ENCODE results near the gene NCMAP.

DNA sequence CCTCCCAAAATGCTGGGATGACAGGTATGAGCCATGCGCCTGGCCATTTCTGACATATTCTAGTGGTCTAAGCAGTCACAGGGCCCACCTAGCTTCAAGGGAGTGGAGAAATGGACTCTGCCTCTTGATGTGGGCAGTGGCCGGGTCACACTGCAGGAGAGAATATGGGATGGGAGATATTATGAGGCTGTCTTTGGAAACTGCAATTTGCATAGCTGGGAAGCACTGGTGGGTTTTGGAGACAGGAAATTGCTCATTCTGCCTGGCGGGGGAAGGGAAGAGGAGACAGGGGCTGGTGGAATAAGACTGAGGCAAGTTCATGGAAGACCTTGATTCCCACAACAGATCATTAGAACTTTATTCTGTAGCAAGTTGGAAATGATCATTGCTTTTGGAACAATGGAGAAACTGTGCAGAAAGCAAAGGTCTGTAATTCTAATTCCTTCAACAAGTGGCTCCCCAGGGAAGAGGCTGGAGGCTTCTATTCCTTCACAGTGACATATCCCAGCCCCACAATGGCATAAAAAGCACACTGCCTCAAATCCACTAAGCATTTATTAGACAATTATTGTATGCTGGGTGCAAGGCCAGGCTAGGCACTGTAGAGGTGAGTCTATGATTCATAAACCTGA lies 10.5 kb downstream of the NCMAP start:
- TF ChIP-seq, protein P1, sequence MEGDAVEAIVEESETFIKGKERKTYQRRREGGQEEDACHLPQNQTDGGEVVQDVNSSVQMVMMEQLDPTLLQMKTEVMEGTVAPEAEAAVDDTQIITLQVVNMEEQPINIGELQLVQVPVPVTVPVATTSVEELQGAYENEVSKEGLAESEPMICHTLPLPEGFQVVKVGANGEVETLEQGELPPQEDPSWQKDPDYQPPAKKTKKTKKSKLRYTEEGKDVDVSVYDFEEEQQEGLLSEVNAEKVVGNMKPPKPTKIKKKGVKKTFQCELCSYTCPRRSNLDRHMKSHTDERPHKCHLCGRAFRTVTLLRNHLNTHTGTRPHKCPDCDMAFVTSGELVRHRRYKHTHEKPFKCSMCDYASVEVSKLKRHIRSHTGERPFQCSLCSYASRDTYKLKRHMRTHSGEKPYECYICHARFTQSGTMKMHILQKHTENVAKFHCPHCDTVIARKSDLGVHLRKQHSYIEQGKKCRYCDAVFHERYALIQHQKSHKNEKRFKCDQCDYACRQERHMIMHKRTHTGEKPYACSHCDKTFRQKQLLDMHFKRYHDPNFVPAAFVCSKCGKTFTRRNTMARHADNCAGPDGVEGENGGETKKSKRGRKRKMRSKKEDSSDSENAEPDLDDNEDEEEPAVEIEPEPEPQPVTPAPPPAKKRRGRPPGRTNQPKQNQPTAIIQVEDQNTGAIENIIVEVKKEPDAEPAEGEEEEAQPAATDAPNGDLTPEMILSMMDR (IDR thresholded peaks at IDR 0.05; ENCODE audit: low read depth, low read length, poor library complexity, severe bottlenecking): no peak
- no peak for TF ChIP-seq EZH2phosphoT487 (IDR thresholded peaks at IDR 0.05; ENCODE audit: borderline replicate concordance, low read length)
